Fibroblast of peridontal ligament (primary cell): ENCODE data around the gene FARP1.

ENCODE experiments used
- DNase-seq: peaks from one replicate; pipeline ENCODE4 v3.0.0-alpha.2; 2010; ENCODE audit errors: extremely low read depth

Gene FARP1

DNA sequence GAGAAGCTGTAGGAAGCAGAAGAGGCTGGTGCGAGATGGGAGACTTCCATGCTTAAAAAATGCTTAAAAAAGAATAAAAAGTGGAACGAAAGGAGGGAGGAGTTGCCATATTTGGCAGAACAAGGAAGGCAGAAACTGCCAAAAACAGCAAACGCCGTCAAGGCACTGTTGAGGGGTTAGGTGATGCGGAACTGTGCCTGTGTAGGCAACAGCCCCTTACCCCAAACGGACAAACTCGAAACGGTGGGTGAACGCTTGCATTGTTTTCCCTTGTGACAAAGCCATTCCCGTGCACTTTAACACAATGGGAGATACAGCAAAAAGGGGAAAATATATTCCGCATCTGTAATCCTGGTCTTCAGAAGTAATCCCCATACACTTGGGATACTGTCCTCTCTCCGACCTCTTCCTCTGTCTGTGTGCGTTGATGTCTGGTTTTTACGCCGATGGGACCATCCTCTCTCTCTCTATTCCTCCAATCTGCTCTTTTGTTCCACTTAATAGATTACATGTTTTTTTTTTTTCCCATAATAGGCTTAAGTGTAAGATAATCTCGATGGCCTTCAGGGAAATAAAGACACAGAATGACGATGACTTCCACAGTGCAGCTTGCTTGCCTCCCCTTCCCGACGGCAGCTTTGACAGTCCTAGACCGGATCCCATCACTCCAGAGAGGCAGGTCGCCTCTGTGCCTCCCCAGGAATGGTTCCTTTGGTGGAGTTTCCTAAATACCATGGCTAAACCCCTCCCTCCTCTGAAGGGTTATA lies 166.9 kb downstream of the FARP1 start:
- no peak for DNase-seq

- no peak for DNase-seq
Measured at GRCh38 chr13:98310485-98311199, 167.7 kb downstream of the FARP1 start.

- no peak for DNase-seq
Measured at GRCh38 chr13:98311200-98311548, 168.3 kb downstream of the FARP1 start.

GRCh38 chr13:98312606-98313005 lies 169.7 kb downstream of the FARP1 start:
- no peak for DNase-seq

GRCh38 chr13:98313023-98313921 lies 170.4 kb downstream of the FARP1 start:
- no peak for DNase-seq

DNA sequence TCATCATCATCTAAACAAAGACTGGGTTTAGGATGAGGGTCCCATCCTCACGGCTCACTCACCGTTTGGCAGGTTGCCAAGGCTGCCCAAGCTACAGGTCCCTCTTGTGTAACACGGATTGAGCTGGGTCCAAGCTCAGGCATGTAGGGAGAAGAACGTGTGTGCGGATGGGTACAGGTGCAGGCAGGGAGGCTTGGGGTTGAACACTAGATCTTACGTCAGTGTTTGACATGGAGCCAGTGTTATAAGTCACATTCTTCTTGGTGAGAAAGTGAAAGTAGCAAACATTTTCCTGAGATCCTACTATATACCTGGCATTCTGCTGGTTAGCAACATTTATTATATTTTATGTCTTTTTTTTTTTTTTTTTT lies 171.0 kb downstream of the FARP1 start:
- DNase-seq, result no peak

DNA sequence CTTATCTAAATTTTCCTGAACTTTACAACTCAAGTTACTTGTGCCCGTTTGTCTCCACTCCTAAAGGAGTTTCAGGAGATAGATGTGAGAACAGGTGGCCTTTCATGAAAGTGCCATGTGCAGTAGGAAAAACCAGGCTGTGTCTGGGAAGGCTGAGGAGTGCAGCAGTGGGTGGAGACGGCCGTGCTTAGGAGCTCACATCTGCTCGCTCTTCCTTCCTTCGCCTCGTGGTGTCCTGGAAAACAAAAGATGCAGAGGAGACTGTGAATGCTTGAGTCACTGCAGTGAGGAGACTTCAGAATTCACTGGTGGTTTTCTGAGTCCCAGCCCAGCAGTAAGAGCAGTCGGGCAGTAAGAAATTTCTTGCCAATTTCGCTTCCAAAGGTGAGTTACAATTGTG lies 172.6 kb downstream of the FARP1 start:
- DNase-seq, result no peak

- no peak for DNase-seq
Measured at GRCh38 chr13:98315902-98316301, 173.0 kb downstream of the FARP1 start.

- DNase-seq, result no peak
Measured at GRCh38 chr13:98317573-98318171, 174.8 kb downstream of the FARP1 start.

DNA sequence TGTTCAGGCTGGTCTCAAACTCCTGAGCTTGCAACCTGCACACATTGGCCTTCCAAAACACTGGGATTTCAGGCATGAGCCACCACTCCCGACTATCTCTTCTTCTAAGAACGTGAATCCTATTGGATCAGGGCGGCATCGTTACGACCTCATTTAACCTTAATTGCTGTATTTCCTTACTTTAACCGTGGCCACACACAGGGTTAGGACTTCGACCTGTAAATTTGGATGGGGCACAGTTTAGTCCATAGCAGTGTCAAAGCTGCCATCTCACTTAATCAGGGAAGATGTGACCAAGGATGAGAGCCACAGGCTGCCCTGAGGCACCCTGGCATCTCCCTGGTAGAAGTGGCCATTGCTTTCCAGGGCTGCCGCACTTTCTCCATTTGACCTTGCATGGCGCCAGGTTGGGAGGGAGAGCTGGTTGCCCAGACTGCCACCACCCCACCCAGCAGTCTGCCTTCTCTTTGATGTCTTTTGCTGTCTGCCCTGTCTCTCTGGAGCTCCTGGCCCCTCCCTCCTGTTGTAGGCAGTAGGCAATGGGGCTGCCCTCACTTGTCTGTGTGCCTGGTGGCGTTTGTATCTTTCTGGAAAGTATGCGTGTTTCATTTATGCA lies 175.5 kb downstream of the FARP1 start:
- DNase-seq, result no peak

GRCh38 chr13:98320561-98321105 lies 177.7 kb downstream of the FARP1 start:
- no peak for DNase-seq

GRCh38 chr13:98321395-98321794 lies 178.5 kb downstream of the FARP1 start:
- DNase-seq, result no peak

GRCh38 chr13:98322091-98322718 lies 179.3 kb downstream of the FARP1 start:
- DNase-seq, result no peak

- DNase-seq, result peak; percentile 45
Measured at GRCh38 chr13:98324105-98324504, 181.2 kb downstream of the FARP1 start.

- no peak for DNase-seq
Measured at GRCh38 chr13:98325724-98326123, 182.8 kb downstream of the FARP1 start.

DNA sequence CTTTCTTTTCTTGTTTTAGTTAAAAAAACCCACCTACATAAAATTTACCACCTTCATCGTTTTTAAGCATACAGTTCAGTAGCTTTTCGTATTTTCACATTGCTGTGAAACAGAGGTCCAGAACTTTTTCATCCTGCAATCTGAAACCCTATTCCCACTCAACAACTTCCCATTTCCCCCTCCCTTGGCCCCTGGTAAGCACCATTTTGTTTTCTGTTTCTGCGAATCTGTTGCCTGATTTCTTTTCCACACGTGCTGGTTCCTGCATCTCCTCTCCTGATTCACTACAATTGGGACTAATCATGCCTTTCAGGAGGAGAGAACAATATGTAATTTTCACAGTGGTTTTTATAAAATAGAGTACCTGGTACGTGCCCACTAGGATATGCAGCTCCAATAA lies 183.4 kb downstream of the FARP1 start:
- DNase-seq, result no peak

- peak; percentile 56 for DNase-seq
Measured at GRCh38 chr13:98327371-98328270, 184.7 kb downstream of the FARP1 start.

- no peak for DNase-seq
Measured at GRCh38 chr13:98328511-98328910, 185.6 kb downstream of the FARP1 start.

GRCh38 chr13:98332222-98332621 lies 189.3 kb downstream of the FARP1 start:
- no peak for DNase-seq

DNA sequence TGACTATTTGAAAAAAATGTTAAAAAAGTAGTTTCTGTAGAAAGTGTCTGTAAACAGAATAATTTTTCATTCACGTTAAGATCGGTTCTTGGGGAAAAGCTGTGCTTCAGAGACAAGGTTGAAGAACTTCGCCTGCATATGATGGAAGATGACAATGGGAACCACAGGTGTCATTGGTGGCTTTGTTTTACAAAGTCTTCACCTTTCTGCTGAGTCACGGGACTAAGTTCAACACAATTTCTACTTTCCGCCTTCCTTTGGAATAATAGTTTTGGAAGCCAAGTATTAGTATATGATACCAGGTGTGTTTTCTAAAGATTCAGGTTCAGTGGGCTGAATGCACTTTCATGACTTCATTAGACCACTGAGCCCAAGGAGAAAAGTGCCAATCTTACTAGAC lies 189.8 kb downstream of the FARP1 start:
- DNase-seq, result no peak
